Measurements from ENCODE around the gene NFIB.

Gene NFIB

DNA sequence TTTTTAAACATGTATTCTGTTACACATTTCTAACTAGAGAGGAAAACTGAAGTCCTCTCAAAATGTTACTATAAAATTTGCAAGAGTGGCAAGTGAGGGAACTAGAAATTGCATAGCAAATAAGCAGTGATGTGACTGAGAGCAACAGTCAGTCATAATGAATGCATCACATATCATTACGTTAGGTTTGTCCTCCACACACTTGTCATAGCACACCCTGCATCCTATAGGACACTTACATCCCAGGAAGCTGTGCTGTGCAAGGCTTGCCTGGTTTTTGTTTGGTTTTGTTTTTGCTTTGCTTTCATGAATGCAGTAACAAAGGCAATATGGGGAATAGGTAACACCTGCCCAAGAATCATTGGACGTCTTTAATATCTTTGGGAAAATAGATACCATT lies 10.8 kb downstream of the NFIB start:
- DNase-seq: no peak

DNA sequence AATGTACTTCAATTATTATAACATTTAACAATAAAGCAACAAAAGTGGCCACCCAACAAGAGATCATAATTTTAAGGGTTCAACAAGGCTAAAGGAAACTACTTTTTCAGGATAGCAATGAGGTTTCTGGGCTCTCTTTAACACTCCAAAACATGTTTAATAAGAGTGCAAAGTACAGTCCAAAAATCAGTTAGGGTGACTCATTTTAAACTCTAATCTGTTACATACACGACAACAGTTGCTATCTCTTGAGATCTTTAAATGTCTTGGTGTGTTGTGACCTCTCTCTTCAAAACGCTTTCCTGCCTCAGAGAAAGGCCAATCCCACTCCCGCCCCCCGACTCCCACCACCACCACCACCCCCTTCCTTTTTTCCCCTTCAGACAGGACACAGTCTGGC lies 11.5 kb downstream of the NFIB start:
- no peak for DNase-seq

DNA sequence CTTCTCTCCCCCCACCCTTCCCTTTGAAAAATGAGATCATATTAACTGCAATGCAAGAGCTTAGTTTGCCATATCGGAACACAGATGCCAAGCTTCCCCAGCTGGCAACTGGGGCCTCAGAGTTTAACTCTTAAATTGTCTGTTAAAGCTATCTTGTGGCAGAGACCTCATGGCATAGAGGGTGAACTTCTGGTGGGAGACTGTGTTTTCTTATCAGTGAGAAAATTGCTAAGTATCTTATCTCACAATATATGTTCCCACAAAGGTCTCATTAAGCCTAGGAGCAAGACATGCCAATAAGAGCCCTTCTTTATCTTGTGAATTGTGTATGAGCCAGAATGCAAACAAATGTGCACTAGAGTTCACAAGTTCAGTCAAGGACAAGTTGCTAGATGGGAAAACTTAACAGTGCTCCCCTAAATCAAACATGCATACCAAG lies 12.3 kb downstream of the NFIB start:
- no peak for DNase-seq

DNA sequence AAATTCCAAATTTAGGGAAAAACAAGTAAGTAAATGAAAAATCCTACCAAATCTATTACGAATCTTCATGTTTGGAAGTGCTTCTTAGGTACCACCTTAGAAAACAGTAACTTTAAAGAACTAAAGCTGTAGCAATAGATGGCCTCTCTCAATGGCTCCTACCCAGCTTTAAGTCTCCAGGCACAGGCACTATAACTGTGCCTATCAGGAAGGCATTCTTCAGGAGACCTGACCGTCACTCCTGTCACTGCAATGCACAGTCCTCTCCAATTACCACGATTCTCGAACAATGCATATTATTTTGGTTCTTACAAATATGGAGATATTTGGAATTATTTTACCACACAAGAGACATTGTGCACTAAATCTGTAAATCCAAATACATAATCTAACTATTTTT lies 12.9 kb downstream of the NFIB start:
- no peak for DNase-seq

DNA sequence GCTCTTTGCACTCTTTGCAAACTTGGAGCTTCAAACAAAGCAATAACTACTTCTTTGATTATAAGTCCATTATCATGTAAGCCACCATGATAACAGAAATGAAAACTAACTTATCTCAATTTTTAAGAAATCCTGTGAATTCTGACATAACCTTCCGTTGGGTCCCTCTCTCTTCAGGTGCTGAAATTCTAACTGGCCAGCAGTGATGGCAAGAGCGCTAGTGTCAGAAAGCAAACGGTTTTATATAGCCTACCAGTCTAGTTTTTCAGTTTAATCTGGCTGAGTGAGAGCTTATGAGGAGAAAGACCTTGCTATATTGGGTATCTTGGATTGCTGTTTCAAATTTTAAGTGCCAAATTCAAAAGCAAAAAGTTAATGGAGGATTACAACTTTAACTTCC lies 13.4 kb downstream of the NFIB start:
- DNase-seq: no peak

DNA sequence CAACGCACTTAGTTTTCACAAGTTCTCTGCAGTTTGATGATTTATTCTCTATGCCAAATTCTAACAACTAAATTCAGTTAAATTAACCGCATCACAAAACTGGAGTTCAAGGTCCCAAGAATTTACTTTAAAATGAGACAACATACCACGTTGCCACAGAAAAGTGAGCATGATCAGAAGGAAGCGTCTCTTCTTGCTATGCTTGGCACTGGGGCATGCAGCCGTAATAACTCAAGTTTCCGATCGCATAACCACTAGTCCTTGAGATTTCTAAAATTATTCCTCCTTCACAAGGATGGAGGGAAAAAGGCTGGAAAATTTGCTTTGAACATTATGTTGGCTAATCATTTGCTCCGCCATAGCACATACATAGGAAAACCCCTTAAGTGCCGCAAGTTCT lies 13.9 kb downstream of the NFIB start:
- DNase-seq: no peak

DNA sequence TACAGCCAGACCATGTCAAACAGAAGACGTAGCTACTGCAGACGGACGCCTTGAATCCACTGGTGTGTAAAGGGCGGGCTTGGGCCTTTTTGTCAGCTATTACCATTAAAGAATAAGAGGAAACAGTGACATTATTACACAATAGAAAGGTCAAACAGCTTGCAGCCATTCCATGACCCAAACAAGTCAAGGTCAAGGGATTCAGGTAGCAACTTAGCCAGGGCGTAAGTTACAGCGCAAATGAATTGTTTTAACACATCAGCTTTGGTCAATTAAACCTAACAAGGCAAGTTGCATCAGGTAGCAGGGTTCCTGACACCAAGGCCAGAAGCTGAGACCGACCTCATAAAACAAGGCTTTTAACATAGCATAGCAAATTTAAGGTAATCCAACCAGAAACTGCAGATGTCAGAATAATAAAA lies 15.3 kb downstream of the NFIB start:
- no peak for DNase-seq

DNA sequence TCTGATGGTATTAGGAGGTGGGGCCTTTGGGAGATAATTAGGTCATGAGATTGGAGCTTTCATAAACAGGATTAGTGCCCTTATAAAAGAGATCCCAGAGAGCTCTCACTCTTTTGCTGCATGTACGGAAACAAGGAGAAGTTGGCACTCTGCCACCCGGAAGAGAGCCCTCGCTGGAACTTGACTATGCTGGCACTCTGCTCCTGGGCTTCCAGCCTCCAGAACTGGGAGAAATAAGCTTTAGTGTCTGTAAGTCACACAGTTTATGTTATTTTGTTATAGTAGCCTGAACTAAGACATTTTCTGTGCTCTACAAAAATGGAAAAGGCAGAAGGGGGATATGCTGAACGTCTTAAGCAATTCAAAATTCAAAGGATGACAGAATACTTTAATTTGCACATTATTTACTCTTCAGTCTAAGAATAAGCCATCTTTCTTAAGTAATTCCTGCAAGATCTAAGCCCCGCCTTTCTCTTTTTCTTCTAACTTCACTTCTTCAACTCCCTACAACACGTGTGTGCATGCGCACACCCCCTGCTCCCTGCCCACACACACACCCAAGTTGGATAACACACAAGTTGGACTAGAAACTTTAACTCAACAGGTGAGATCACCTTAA lies 17.3 kb downstream of the NFIB start:
- no peak for DNase-seq

DNA sequence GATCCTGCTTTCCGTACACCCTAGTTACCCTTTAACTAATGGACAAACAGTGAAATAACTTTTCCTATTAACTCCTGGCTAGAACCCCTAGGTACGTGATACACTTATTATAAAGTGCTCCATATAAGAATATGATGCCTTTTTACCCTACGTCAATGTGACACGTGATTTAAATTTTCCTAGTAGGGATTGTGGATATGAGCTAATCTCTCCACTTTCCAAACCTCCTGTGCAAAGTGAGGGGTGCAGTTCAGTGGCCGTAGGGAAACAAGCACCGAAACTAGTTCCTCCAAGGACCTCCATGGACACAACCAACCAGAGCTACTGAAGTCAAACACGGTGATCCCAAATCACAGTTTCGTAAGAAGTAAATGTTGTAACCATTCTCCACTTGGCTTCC lies 19.3 kb downstream of the NFIB start:
- DNase-seq: no peak

DNA sequence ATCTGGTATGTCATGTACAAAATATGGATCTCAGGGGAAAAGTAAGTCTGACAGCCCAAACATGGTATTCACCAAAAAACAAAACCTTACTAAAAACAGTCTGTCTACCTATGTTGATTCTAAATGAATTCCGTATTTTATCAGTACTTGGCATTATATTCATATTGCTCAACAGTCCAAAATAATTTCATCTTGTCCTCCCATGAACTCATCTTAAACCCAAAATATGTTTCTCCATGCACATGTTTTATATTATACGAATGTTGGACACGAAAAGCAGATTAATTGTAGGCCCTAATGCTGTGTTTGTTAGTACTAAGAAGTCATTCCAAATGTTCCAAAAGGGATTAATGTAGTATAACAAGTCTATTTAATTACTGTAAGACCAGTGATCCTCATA lies 20.1 kb downstream of the NFIB start:
- no peak for DNase-seq

DNA sequence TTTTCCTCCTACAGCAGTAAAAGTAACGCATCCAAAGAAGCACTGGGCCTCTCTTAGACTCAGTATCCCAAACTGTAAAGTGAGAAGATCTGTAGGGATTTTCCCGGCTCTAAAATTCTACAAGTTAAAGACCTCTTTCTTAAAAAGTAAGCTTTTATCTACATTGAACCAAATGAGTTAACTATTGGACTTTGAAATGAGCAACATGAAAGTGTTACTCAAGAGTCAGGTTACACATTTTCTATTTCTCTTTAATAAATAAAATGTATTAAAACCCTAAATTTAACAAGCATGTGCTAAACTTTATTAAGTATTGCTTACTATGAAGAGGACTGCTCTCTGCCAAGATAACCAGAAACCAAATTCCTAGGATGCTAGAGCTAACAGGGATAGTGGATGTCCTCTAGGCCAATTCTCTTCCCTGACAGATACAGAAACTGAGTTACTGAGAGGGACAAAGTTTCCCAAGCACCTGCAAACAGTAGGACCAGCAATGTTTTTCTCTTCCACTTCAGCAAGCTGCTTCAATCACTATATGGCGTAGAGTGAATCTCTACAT lies 21.7 kb downstream of the NFIB start:
- no peak for DNase-seq

DNA sequence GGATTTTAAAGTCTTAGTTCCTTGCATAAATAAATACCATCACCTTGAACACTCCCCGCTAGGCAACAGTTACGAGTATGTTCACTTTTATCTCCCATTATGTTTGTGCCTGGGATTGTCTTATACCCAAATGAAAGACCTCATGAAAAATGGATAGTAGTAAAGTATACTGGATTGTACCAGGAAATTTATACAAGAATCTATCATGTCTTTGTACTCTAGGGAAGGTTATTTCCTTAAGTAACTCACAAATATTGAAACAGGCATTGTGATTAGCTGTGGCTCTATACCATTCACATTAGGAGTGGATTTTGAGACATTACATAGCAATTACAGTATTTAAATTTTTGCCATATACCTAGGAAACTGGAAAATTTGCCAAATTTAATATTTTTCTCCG lies 24.0 kb downstream of the NFIB start:
- no peak for DNase-seq

DNA sequence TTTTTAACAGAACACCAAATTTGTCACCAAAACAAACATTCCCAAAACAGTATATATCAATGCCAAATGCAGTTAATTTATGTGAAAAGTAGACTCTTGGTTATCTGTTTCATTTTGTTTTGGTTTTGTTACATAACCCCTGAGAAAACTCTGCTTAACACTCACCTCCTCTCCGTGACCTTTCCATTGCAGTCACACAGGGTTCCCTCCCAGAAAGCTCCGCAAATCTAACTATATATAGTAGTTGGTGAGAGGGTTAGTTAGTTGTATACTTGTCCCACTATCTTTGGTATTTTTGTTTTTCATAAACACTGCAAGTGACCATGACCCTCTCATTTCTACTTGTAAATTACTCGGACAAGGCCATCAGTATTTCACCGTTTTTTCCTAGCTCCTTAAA lies 25.5 kb downstream of the NFIB start:
- DNase-seq: no peak

DNA sequence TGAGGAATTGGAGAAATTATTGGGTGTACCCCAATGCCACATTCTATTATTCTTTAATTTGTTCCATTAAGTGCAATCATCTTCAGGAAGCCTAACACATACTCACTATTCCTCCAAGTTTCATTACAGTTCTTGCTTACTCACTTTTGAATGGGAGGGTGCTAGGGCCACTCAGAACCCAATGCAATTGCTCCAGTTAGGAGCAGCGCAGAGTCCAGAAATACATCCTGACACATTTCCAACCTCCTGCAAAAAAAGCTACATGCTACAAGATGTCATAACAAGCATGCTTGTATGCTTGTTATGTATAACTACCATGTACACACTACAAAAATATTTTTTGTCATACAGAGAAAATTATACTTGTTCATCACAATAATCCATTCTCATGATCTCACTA lies 27.8 kb downstream of the NFIB start:
- DNase-seq: no peak

DNA sequence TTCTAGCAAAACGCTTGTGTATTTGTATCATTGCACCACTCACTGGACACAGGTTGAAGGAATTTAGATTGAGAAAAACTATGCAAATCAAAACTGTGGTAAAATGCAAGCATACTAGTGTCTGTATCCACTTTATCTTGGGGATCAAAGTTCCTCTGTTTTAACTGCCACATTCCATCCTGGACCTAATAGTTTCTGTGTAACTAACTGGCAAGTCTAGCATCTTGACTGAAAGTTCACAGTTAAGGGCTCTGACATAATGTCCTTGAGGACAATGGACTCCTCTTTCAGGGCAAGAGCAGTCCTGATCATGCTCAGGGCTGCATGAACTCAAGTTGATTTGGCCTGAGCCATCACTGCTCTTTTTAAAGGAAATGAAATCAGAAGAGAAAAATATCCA lies 30.7 kb downstream of the NFIB start:
- DNase-seq: no peak

DNA sequence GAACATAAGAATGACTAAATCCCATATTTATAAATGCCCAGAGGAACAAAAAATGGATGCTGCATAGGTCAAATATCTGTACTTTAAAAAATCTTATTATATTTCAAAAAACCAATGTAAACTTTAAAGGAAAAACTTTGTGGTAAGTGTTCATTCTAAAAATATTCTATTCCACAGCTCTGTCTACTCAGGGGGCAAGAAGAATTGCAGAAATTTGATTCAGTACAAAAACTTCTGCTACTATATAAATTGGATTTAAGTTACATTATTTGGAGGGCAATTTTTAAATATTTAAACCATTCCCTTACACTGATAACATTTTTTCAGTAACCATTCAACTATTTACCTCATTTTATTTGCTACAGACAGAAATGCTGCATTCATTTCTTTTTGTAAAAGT lies 32.1 kb downstream of the NFIB start:
- no peak for DNase-seq

DNA sequence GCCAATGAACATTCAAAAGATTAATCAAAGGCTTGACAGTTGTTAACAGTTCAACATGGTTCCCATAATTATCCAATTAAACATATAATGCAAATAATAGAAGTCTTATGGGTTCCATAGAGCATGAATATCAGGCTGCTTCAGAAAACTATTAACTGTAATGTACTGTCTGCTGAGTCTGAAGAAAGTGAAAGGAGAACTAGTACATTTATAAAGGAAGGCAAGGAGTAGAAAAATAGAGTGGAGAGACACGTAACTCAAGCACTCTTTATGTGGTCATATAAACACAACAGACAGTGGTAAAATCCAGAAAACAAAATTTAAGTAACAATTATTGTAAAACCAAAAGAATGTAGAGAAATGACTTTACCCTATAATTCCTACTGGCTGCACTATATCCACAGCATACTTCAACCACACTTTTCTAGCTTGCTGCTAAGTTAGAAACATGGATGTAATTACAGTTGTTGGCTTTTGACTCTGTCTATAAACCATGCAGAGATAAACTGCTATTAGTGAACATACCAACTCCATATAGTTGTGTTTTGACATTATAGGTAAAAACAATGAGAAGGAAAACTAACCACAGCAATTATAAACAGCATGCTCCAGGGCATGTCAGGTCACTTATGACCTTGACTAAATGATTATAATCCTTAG lies 32.7 kb downstream of the NFIB start:
- no peak for DNase-seq

DNA sequence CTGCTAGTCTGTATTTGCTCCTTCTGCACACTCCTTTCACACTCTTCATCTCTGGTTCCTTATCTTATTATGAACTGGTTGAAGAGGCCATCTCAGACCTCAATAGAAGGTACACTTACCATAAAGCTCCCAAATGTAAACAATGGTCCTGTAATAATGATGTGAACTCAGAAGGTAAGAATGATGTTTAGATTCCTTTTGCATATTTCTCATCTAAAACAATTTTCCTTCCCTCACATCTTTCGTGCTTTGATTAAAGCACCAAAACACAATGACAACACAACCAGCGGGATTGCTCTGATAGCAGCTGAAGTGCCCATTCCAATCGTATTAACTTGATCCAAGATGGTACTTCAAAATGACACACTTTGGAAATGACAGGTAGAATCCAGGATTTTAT lies 34.3 kb downstream of the NFIB start:
- no peak for DNase-seq

DNA sequence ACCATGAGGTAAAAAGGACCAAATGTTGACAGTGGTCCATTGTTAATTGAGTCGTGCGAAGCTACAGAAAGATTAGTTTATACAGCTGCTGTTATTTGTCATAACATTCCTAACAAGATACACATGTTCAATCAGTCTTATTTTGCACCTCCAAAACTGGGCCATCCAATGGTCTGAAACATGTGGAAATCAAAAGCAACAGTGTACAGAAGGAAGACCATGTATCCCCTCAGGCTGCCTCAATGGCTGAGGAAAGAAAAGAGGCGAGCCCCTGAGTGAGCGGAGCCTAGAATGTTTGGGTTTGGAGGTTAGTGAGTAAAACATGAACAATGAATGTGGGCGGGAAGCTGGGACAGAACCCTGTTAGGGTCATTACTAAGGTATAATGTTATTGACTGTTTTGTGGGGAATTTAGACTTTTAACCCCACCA lies 35.6 kb downstream of the NFIB start:
- no peak for DNase-seq

DNA sequence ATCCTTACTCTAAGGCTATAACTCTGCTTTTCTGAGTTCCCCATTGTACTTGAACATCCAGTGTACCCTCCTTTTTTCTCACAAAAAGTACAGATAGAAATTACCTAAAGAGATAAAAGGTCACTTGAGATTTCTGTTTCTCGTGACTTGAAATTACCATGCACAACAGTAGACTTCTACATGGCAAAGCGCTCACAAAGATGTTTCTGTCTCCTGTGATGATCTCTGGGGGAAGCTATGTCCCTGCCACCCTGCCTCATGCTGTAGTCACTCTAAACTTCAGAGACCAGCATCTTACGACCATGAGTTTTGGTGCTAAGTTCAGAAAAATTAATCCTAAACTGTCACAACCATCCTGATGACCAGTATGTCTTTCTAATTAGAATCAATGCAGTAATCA lies 36.2 kb downstream of the NFIB start:
- DNase-seq: no peak

DNA sequence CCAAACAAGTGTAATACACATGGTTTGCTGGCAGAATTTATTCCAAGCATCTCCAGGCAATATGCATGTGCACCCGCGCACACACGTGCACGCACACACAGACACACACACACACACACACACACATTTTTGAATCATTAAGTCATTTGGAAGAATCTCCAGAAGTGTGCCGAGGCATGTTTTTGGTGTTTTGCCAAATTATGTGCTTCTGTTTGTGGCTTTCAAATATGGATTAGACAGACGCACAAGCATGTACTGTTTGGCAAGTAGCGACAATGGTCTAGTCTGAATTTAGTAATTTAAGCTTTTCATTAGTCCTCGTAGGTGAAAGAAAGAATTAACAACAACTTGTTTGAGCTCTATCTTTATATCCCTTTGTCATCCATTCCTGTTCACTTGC lies 36.7 kb downstream of the NFIB start:
- DNase-seq: no peak

DNA sequence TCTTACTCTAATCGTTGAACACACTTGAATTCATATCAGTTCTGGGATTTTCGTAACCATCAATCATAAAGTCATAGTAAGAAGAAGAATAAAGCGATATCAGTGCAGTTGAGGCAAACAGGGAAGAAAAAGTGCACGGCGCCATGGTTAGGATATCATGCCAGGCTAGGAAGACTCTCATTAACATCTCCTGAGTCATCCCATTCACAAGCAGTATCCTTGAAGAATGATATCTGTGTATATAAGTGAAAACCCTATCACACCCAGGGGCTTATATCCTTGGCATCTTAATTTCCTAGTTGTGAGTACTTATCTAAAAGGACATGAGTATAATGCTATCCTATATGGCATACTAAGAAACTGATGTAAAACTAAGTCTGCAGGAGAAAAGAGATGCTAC lies 38.6 kb downstream of the NFIB start:
- DNase-seq: no peak

DNA sequence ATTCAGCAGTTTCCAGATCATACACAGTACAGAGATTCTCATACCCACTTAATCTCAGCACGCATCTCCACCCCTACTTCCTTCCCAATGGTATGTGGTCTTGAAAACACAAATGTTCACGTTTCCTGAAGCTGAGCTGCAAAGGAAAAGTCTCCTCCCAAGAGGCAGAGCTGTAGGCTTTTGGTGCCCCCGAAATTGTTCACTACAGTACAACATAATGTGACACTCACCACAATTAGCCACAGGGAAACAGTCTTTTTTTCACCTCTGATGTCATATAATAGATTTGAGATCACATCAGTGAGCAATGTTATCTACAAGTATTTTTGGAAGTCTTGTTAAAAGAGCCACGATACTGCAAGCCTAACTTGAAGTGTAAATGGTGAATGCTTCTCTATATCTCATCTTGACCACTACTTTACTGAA lies 40.2 kb downstream of the NFIB start:
- DNase-seq: no peak

DNA sequence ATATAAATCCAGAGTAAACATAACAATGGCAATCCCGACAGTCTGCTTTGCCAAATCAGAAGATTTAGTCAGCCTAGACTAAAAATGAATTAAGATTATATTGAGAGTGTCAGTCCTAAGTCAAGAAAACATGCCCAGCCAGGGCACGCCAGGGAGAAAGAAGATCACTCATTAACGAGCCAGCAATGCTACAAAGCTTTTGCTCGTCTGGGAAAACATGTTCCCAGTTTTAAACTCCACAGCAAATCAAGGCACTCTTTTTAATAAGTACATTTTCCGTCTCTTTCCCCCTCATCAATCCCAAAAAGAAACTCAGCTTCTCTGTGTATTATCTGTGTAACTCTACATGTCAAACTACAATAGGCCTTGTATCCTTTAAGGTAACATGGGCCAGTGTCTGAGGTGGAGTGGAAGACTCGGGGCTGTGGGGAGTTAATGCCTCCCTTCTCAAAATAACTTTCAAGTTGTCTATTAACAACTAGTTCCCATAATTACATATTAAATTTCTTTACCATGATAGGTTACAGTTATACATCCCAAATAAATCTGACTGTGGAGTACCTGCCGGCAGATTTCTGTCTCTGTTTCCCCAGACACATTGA lies 40.9 kb downstream of the NFIB start:
- DNase-seq: no peak
